B cell (primary cell): ENCODE measurements around the gene NPHS2.

ENCODE experiments used
- EZH2 ChIP-seq: IDR thresholded peaks from 2 replicates; pipeline ENCODE4 v1.6.1; 2012; ENCODE audit warnings: borderline replicate concordance, low read depth, mild to moderate bottlenecking, moderate library complexity, low read length; ENCODE audit not compliant: insufficient read depth, poor library complexity, severe bottlenecking
- TF ChIP-seq, protein P1 (sequence below): fragments of 200-600 bp; IDR thresholded peaks from one replicate; pipeline ENCODE4 v1.8.0; 2022; ENCODE audit warnings: antibody characterized with exemption, mild to moderate bottlenecking

DNA sequence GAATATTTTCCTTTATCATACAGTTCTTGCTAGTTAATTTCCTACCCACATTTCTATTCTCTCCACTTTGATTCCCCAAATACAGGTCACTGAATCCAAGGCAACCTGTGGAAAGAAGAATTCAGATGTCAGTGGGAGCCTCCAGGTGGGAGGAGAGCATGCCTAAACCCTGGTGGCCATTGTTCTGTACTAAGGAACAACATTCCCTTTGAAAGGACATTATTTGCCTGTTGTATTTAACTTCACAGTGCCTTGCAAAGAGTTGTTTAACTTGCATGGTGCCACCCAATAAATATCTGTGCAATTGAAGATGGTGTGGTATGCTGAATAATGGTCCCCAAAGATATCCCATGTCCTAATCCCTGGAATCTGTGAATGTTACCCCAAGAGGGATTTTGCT lies 21.3 kb downstream of the NPHS2 start:
- TF ChIP-seq EZH2 = no peak
- TF ChIP-seq, protein P1, sequence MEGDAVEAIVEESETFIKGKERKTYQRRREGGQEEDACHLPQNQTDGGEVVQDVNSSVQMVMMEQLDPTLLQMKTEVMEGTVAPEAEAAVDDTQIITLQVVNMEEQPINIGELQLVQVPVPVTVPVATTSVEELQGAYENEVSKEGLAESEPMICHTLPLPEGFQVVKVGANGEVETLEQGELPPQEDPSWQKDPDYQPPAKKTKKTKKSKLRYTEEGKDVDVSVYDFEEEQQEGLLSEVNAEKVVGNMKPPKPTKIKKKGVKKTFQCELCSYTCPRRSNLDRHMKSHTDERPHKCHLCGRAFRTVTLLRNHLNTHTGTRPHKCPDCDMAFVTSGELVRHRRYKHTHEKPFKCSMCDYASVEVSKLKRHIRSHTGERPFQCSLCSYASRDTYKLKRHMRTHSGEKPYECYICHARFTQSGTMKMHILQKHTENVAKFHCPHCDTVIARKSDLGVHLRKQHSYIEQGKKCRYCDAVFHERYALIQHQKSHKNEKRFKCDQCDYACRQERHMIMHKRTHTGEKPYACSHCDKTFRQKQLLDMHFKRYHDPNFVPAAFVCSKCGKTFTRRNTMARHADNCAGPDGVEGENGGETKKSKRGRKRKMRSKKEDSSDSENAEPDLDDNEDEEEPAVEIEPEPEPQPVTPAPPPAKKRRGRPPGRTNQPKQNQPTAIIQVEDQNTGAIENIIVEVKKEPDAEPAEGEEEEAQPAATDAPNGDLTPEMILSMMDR = no peak
